DND-41 (cell line): Measurements from ENCODE around the gene SCAMP5.

Source experiments
- CTCF ChIP-seq: IDR thresholded peaks from 2 replicates; pipeline ENCODE4 v1.5.1; 2012; ENCODE audit warnings: borderline replicate concordance, low read length, moderate library complexity, mild to moderate bottlenecking; ENCODE audit not compliant: poor library complexity, severe bottlenecking; ENCODE audit errors: extremely low read depth
- EZH2 ChIP-seq: IDR thresholded peaks from 3 replicates; pipeline ENCODE4 v1.6.1; 2012; ENCODE audit warnings: borderline replicate concordance, low read depth, mild to moderate bottlenecking, moderate library complexity, low read length, inconsistent platforms; ENCODE audit not compliant: severe bottlenecking

- TF ChIP-seq CTCF (no peak), EZH2 (no peak)
Measured at GRCh38 chr15:75054172-75054897, 59.0 kb downstream of the SCAMP5 start.
